CD4-positive, alpha-beta T cell treated with Interleukin-21 for 1 hour (primary cell): ENCODE results near the gene UCHL1.

Experiments
- DNase-seq: peaks from one replicate; pipeline ENCODE4 v3.0.0-alpha.2; 2020

UCHL1 gene

DNA sequence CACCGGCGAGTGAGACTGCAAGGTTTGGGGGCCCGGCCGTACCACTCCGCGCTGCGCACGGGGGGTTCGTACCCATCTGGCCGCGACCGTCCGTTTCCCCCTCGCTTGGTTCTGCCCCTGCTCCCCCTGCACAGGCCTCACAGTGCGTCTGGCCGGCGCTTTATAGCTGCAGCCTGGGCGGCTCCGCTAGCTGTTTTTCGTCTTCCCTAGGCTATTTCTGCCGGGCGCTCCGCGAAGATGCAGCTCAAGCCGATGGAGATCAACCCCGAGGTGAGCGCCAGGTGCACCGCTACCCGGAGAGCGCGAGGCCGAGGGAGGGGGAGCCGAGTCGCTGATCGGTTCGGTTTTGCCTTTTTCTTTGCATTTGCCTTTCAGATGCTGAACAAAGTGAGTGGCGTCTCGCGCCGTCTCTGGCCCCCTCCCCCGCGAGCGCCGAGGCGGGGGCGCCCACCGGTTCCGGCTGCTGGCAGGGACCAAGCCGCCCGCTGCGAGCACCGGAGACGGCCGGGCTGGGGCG is at the start of gene UCHL1:
Gene UCHL1 (plus strand): TSS at position 189 of the 517 bp plus-strand sequence. CDS start 49 bp downstream, at position 238.
- no peak for DNase-seq

DNA sequence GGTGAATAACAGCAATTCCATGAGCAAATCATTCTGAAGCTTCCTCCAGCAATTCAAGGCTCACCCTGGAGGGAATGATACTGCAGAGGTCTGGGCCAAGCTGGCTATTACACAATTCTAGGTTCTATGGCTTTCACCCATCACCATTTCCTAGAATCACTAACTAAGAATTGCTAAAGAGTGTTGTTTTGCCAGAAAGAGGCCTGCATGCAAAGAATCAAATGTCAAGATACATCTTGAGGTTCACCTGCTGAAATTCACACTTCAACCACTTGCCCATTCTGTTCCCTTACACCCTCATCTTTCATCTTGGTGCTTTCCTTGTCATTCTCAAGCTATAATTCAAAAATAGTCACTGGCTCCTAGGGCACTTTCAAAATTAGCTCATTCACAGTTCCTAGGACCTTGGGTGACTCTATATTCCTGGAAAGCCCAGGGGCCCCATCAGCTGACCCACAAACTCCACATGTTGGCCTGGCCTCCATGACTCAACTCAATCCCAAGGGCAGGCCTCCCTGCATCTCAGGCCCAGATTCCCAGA is 49.4 kb upstream of the UCHL1 start:
- no peak for DNase-seq

DNA sequence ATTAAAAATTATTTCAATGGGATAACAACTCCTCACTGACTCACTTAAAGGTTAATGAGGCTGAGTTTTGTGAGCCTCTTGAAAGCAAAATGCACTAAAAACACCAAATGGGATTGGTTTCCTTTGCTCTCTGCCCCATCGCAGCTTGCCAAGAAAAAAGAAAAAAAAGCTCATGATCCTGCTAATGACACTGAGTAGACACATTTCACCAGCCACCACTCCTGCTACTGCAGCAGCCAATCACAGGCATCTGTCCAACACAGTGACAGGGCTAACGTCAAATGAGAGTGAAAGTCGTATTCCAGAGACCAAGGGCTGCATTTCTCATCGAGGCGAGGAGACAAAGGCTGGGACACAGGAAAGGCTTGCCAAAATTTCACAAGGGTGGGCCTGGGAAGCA is 47.5 kb upstream of the UCHL1 start:
- no peak for DNase-seq

DNA sequence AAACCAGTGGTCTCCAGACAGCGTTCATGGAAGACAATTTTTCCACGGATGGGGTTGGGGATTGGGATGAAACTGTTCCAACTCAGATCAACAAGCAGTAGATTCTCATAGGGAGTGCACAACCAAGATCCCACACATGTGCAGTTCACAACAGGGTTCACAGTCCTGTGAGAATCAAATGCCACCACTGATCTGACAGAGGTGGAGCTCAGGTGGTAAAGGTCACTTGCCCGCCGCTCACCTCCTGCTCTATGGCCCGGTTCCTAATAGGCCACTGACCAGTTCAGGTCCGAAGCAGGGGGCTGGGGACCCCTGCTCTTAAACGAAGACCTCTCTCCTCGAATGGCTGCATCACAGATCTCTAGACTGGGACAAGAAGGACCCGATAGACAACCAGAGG is 46.8 kb upstream of the UCHL1 start:
- DNase-seq: no peak

DNA sequence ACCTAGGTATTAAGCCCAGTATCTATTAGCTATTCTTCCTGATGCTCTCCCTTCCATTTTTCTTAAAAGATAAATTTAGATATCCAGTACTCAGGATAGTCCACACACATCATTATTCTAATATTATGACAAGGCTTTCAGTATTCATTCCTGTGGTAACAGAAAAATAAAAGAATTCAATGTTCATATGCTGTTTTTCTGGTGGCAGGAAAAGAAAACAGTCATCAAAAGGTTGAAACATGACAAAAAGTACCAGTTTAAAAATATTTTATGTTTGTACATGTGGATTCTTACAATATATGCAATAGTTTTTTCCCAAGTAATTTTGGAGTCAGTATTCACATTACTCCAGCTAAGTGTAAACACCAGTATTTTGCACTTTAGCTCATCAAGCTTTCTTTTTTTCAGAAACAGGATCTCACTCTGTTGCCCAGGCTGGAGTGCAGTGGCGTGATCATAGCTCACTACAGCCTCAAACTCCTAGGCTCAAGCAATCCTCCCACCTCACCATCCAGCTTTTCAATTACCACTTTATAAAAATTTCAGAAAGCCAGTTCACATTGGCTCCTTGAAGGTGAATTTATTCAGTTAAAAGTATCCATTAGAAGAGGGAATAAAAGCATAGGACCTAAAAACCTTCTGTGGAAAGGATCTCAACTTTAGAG is 44.6 kb upstream of the UCHL1 start:
- DNase-seq: no peak

DNA sequence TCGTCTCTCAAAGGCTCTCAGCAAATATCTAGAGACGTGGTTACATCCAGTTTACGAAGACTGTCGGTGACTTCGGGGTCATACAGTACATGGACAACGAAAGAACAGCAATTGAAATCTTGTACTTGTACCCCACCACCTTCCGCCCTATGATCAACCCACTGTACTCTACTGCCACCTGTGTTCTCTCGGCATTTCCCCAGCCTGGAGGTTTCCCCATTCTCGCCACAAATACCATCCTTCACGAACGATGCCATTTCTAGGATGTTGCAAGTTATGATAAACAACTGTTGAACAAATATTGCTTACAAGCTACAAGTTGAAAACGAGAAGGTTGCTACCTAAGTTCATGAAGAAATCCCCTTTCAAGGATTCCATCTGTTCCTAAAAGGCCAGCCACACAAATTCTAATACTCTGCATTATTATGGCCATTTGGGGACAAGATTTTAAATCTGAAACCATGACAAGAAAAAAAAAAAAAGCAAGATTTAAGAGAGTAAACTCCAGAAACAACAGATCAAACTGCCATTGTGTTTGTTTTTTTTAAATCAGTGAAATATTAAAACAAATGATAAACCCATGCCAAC is 44.0 kb upstream of the UCHL1 start:
- DNase-seq: peak; percentile 10

DNA sequence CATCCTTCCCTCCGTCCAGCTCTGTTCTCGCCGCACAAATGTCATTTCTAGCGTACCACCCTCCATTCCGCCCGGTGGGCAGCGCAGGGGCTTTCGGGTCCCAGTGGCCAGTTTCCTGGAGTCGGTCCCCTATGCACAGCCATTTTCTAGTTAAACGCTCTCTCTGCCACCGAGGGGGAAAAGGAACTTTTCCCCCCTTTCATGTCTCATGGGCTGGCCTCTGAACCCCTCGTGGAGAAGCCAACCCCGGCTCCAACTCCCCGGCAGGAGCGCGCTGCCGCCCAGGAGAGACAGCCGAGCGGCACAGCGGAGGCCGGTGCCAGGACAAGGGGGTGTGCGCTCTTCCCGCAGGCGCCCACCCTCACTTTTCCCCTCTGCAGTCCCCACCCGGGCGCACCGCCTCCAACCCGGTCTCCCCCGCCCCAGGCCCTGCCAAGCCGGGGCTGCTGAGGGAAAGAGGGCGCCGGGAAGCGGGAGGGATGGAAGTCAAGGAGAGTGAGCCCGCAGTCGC is 43.0 kb upstream of the UCHL1 start:
- DNase-seq: no peak

DNA sequence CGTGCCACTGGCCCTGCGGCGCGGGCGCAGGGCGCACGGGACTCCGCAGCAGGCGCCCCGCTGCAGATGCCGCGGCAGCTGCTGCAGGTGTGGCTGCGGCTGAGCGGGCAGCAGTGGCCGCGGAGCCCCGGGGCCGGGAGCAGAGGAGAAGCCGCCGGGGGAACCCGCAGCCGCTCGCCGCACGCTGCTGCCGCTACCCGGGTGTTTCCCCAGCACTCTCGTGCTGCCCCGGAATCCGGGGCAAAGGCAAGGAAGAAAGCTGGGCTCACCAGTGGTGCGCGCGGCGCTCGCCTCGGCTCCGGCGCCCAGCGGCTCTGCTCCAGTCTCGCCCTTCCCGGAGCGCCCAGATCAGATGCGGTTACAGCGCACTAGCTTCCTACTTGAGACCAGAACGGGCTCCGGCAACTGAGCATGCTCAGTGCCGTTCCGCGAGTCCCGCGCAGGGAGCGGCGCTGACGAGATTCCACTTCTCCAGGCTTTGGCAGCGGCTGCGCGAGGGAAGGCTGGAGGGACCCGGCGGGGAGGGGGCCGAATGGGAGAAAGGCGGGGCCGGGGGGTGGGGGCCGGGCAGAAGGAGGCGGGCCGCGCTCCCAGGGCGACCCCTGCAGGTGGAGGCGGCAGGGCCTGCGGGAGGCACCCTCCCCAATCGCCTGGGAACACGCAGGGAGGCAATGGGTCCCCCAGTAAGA is 42.4 kb upstream of the UCHL1 start, which contains the start of gene APBB2:
Gene APBB2 (minus strand): TSS at position 407 of the 689 bp plus-strand sequence. CDS start 181,288 bp downstream, outside the sequence.
- DNase-seq: peak; percentile 28

DNA sequence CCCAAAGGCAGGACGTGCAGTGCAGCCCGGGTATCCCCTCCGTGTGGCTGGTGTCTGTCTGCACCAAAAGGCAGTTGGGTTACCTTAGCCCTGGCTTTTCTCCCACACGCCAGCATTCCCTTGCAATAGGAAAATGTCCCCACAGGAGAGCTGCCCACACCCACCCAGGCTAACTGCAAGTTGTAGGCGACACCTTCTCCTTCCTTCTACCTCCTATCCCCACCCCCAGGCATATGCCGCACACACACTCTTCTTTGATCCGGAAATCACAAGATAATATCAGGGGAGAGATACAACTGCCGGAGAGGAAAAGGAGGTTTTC is 41.9 kb upstream of the UCHL1 start:
- DNase-seq: no peak

DNA sequence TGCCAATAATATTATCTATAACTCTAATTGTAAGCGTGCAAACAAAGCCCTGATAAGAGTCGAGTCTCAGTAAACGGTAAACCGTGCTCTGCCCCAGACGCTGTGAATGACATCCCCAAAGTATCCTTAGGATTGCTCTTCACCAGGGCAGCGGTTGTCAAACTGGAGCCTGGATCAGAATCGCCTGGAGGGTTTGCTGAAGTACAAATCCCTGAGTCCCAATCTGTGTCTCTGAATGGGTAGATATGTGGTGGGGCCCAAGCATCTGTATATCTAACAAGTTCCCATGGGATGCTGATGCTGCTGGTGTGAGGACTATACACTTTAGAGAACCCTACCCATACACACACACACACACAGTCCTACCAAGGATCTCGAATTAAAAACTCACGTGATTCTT is 41.6 kb upstream of the UCHL1 start:
- DNase-seq: no peak

DNA sequence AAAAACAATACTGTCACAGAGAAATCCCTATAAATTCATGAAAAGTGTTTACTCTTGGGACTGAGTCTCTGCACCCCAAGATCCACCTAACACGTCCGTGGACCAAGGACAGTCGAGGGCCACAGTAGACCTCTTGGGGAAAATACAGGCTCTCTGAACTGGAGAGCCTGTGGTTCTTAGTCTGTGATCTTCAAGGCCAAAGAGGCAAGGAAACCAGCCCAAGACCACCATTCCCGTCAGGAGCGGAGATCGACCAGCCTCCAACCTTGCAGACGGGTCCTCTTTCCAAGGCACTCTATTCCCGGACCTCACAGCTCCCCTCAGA is 40.8 kb upstream of the UCHL1 start:
- DNase-seq: no peak

DNA sequence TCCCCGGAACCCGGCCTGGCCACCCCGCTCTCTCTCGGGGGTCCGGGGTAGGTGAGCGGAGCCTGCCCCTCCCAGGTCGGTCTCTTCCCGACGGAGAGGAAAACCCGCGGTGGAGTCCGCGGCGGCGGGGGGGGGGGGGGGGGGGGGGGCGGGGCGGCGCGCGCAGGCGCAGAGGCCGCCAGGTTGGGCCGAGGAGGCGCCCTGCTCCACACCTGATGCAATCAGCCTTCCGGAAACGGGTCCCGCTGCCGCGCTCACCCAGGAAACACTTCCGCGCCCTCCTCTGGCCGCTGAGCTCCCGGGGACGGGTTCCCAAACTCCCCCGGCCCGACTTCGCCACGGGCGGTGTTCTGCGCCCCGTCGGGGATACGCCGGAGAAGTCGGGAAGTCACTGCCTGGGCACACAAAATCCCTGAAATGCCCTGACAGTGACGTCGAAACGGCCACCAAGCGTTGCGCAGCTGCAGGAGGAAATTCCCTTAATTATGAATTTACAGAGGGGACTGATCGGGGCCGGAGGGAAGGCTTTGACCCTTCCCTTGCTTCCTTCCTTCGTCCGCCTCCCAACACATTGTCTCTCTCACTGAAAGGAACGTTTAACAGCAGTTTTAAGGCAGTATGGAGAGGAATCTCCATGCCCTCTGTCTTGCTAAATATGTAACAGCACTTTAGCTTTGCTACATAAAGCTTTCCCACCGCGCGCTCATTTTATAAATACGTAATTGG is 40.3 kb upstream of the UCHL1 start:
- peak; percentile 31 for DNase-seq

DNA sequence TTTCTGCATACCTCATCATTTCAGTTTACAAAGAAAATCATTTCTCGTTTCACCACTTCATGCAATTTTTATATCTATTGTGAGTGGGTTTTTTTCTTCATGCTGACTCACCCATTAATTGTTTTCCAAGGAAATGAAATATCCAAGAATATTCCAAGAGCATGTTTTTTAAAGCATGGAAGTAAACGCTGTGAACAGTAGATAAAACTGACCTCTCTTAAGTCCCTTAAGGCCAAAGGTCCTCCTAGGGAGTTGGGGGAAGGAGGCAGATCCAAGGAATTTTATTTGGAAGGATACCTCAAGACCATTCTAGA is 39.8 kb upstream of the UCHL1 start:
- DNase-seq: no peak

DNA sequence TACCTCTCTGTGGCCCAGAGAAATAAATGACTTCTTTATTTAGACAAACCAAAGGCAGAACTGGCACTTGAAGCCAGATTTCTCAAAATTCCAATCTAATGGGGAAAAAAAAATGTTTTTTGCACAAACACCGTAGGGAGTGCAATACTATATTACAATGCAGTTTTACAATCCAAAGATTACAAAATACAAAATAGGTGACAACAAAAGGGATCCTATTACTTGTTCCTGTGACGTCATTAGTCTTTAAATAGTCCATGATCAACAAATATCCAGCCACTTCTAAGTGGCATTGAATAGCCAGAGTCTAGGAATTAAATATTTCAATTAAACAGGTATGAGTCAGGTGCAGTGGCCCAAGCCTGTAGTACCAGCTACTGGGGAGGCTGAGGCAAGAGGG is 39.4 kb upstream of the UCHL1 start:
- no peak for DNase-seq

DNA sequence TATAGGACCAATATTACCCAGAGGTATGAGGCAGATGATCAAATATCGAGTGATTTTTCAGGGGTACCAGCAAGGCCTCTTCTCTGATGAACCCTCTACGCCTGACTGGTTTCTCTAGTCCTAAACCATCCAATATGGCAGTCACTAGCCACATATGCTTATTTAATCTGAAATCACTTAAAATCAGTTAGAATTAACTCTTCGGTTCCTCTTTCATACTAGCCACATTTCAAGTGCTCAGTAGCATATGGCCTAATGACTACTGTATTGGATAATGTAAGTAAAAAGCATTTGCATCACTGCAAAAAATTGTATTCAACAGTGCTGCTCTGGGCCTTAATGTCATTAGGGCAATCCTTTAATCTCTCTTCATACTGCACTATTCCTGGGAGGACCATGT is 38.0 kb upstream of the UCHL1 start:
- DNase-seq: no peak

DNA sequence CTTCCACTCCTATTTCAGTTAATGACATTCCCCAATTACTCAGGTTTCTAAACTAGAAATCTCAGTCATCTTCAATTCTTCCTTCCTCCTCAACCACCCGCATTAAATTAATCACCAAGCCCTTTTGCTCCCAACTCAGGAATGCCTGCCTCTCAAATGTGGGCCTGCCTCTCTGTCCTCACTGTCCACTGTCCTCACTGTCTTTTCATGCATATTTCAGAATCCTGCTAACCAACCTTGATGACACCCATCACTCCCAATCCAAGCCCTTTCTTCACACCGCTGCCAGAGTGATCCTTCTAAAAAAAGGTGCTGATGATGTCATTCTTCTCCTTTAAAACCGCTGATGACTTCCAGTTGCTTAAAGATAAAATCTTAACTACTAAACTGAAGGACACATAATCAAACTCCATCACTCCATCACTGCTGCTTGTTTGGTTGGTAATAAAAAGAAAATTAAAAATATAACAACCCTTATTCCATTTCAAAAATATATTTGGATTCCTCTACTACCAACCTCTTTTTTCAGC is 37.2 kb upstream of the UCHL1 start:
- DNase-seq: no peak

DNA sequence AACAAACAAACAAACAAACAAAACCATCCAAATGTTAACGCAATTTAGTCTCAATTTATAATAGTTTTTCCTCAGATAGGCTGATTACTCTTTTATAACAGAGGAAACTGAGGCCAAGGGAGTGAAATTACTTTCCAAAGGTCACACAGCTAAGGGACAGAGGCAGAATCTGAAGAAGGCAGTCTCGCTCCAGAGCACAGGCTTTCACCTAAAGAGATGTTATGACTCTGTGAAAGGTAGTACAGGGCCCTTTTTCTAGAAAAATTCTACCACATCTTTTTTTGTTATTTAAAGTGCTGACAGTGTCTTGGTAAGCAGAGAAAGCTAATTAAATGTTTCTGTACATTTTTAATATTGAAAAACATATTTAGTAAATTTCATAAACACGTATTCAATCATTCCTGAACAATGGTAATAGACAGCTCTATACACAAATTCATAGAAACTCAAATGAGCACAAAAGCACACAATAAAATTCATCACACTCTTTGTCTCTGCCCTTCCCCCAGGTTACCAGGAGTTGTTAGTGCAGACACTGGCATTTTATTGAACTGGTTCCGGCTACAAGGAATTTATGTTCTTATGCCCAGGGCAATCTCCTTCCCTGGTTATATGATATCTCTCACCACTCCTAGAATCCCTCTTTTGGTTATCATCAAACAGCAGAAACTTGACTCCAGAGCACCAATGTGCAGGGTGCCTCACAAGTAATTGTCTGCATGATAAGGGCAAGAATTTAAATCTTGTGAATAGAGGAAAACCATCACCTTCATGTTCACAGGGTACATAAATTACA is 34.7 kb upstream of the UCHL1 start:
- DNase-seq: no peak

DNA sequence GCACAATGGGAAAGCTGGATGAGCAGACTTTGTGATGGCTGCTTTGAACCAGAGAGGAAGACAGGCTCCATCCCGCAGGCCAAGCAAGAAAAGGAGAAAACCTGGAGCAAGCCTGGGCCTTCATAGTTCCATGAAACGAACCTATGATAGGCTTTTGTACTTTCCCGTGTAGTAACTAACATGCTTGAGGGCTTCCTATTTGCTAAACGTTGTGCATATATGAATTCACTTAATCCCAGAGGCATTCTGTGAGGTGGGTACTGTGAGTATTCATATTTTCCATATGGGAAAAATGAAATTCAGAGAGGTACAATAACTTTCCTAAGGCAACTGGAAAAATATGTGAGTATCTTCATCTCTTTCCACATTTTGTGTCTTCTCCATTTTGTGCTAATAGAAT is 28.8 kb upstream of the UCHL1 start:
- DNase-seq: no peak

DNA sequence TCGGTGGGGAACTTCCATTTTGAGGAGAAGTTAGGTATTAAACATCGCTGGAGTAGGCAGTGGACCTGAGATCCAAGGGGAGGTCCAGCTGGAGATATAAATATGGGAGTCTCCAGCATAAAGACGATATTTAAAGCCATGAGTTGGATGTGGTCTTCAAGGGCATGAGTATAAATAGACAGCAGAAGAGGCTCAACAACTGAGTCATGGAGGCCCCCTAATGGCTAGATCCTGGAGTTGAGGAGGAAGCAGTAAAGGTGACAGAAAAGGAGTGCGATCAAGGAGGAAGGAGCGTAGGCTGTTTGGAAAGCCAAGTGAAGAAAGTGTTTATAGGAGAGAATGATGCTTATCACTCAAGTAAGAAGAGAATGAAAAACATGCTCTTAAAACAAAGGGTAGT is 24.3 kb upstream of the UCHL1 start:
- DNase-seq: no peak

DNA sequence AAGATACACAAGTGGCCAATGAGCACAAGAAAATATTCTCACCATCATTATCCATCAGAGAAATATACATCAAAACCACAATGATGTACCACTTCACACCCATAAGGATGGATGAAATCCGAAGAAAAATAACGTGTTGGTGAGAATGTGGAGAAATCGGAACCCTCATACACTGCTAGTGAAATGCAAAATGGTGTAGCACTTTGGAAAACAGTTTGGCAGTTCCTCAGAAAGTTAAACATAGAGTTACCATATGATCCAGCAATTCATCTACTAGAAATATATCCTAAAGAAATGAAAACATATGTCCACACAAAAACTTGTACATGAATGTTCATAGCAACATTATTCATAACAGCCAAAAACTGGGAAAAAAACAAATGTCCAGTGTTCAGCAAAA is 23.9 kb upstream of the UCHL1 start:
- DNase-seq: no peak

DNA sequence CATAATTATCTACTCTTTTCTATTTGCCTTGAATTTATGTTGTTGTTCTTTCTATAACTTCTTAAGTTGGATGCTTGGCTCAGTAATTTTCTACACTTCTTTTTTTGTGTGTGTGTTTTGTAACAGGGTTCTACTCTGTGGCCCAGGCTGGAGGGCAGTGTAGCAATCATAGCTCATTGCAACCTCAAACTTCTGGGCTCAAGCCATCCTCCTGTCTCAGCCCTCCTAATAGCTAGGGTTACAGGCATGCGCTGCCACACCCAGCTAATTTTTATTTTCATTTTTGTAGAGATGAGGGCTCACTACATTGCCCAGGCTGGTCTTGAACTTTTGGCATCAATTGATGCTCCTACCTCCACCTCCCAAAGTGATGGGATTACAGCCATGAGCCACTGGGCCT is 20.7 kb upstream of the UCHL1 start:
- no peak for DNase-seq

DNA sequence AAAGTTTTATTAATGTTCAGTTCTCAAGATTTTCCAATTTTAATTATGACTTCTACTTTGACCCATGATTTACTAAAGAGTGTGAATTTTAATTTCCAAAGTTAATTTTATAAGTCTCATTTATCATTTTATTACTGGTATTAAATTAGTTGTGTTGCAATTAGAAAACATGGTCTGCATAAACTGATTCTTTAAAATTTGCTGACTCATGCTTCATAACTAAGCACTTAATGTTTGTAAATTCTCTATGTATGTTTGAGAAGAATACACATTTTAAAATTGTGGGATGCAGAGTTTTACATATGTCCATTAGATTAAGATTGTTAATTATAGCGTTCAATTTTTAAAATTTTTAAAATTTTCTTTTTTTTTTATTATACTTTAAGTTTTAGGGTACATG is 20.2 kb upstream of the UCHL1 start:
- DNase-seq: no peak
